ENCODE data around the gene KMT2E. TPM values are rescaled to one million over a fixed set of nuclear protein-coding genes. Genes with fewer than 3 reads are reported as not detected.

KMT2E gene
- total RNA-seq, 1 experiment from 2014 or later = 38.2 TPM

GRCh38 chr7:105106473-105106872 is 92.5 kb downstream of the KMT2E start:
- Mint-ChIP-seq H3K27me3 (ENCODE audit: low read depth) (no peaks in the 10 kb centered on the region), H3K9me3 (no peaks in the 10 kb centered on the region), H3K36me3 (ENCODE audit: insufficient read depth in 1 of 3, low read depth in 3 of 3) (peaks cover 23 to 78% (median 74%) of the 10 kb centered on the region in 3 experiments), H3K27ac (peak overlapping the region in 1 of 3 experiments; percentile 94; a peak in 2 of 7 replicates), H3K4me1 (0 out of 4 replicates have a peak, but pooled peaks cover 0 to 2% of the 10 kb centered on the region in 2 experiments), H3K4me3 (no peak overlapping the region)
- no peak overlapping the region for H4K91ac ChIP-seq (ENCODE audit: insufficient read length, low read depth, low read length)
- no peak overlapping the region for H2BK12ac ChIP-seq (ENCODE audit: insufficient read length, low read depth, low read length)
- 100% methylated on average over 3 of the region's 6 CpGs for WGBS (ENCODE audit: extremely low coverage, insufficient read length, low lambda C conversion rate)
- no peak overlapping the region for H3T11ph ChIP-seq (ENCODE audit: low read length)
- no peak overlapping the region for H3K14ac ChIP-seq (ENCODE audit: insufficient read depth, low read length)
- no peak overlapping the region for H3K23ac ChIP-seq (ENCODE audit: insufficient read length, low read depth, low read length)
- H3K23me2 ChIP-seq (ENCODE audit: insufficient read length, low read depth, low read length, poor library complexity, severe bottlenecking) = no peaks in the 10 kb centered on the region
- H3K79me2 ChIP-seq (ENCODE audit: insufficient read depth, low read length) = no peaks in the 10 kb centered on the region
- no peak overlapping the region for H4K8ac ChIP-seq (replicated peaks; ENCODE audit: insufficient read length, low read depth, low read length)
- no peaks in the 10 kb centered on the region for H3K4me1 ChIP-seq (ENCODE audit: insufficient read depth, low read length)
- H3K4ac ChIP-seq (ENCODE audit: low read depth, low read length) = no peak overlapping the region
- no peak overlapping the region for H2BK120ac ChIP-seq (ENCODE audit: low read depth, low read length, poor library complexity, severe bottlenecking)
- no peak overlapping the region for H3K27ac ChIP-seq (ENCODE audit: insufficient read length, low read depth, low read length)
- H4K5ac ChIP-seq (ENCODE audit: insufficient read length, low read depth, low read length) = no peak overlapping the region
- H3K79me1 ChIP-seq (ENCODE audit: insufficient read depth, low read depth, low read length, poor library complexity, severe bottlenecking) = no peaks in the 10 kb centered on the region
- no peak overlapping the region for H3K9ac ChIP-seq (ENCODE audit: extremely low read depth, insufficient read length, low read length)
- H2BK20ac ChIP-seq (ENCODE audit: low read depth, low read length, poor library complexity, severe bottlenecking) = no peak overlapping the region
- H3K18ac ChIP-seq (ENCODE audit: insufficient read length, low read depth, low read length) = no peak overlapping the region
- no peaks in the 10 kb centered on the region for H4K20me1 ChIP-seq (ENCODE audit: control insufficient read depth, insufficient read depth, insufficient read length)
- H3K9me3 ChIP-seq (ENCODE audit: control insufficient read depth, low read depth, low read length) = no peaks in the 10 kb centered on the region
- no peak for DNase-seq
- no peak overlapping the region for H2BK5ac ChIP-seq (ENCODE audit: insufficient read length, low read length)
- no peak overlapping the region for H2AK5ac ChIP-seq (ENCODE audit: insufficient read length, low read length)
- no peaks in the 10 kb centered on the region for H3K27me3 ChIP-seq (ENCODE audit: insufficient read depth, low read length)
- TF ChIP-seq CTCF (conservative IDR thresholded peaks at IDR 0.05) = no peak
- no peak overlapping the region for H2BK15ac ChIP-seq (ENCODE audit: low read depth, low read length)
- no peak overlapping the region for H3K56ac ChIP-seq (ENCODE audit: insufficient read length, low read depth, low read length)
- H2AFZ ChIP-seq (ENCODE audit: low read length) = no peak overlapping the region
- H3K4me2 ChIP-seq (ENCODE audit: insufficient read depth, insufficient read length, low read length) = no peak overlapping the region
